Mucosa of gallbladder (tissue), 1 donor: Measurements from ENCODE around the gene PTPRG. TPM values are rescaled to one million over a fixed set of nuclear protein-coding genes. Genes with fewer than 3 reads are reported as not detected.
A peak's percentile ranks its signal among the peaks of the same experiment; 100 is the strongest.

Experiments used
- DNase-seq: peaks from one replicate; pipeline ENCODE4 v3.0.0-alpha.2; 2020; ENCODE audit warnings: low spot score
- total RNA-seq: library from RNA; stranded (reverse); gene quantifications from one replicate; pipeline ENCODE4 v1.2.1, GENCODE V29; 2021
- donor health status: DM: no; HTN: no; CAD: no.

Gene PTPRG
- total RNA-seq, 1 donor from 2014 or later, result 38.1 TPM

DNA sequence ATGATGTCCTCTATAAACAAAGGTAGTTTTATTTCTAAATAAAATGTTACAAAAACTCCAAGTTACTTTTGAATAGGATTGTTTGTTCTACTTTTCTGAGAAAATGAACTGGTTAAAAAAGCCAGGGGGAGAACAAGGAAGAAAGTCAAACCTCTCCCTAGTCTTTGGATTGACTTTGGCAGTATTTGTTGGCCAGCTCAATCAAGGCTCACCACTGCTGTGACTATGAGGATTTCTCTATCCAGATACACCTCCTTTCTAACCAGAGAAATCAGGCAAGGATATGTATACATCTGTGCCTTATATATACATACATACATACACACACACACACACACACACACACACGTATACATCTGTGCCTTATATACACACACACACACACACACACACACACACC lies 704.2 kb downstream of the PTPRG start:
- no peak for DNase-seq

GRCh38 chr3:62266668-62267283 lies 705.4 kb downstream of the PTPRG start:
- no peak for DNase-seq

DNA sequence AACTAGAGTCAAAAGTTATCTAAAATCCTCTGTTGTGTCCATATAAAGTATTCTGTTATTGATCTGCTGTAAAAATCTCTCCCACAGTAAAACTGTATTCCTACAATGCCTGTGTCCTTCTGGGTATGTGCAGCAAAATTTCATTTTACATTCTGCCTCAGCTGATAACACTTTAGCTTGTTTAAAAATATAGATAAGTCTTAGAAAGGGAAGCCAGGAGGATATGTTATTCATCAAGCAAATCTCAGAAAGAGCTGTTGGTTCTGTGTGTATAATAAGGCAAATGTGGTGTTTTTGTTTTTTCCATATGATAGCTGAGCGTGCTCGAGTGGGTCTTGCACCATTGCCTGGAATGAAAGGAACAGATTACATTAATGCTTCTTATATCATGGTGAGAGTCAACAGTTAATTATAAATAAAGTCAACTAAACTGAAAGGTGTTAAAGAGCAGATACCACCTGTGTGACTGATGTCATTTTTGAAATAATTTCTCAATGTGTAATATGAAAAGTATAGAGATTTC lies 715.3 kb downstream of the PTPRG start:
- no peak for DNase-seq

DNA sequence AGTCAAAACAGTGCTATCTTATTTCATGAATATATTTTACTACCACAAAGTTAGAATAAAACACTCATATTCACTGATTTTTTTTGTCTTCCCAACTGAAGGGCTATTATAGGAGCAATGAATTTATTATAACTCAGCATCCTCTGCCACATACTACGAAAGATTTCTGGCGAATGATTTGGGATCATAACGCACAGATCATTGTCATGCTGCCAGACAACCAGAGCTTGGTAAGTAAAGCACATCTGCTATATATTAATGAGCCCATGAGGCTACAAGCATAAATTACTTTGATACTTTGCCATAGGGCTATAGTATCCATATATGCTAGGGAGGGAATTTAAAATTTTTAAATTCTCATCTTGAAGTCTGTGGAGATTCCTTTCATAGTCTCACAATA lies 716.1 kb downstream of the PTPRG start:
- DNase-seq, result no peak

DNA sequence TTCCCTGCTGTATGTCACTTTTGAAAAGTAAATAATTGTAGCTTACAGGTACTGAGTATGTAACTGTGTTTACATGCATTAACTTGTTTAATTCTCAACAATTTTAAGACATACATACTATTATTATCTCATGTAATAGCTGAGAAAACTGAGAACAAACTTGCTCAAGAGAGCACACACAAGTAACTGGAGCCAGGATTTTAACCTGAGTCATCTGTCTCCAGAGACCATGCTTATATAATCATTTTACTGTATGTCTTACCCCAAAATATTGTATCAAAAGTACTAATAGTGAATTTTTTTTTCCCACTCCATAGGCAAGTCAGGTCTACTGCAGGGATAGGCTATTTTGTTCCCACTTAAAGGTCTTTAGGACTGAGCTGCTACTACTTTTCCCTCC lies 716.6 kb downstream of the PTPRG start:
- DNase-seq, result no peak

- no peak for DNase-seq
Measured at GRCh38 chr3:62281726-62282125, 720.4 kb downstream of the PTPRG start.

GRCh38 chr3:62284442-62284841 lies 723.1 kb downstream of the PTPRG start:
- DNase-seq, result no peak

DNA sequence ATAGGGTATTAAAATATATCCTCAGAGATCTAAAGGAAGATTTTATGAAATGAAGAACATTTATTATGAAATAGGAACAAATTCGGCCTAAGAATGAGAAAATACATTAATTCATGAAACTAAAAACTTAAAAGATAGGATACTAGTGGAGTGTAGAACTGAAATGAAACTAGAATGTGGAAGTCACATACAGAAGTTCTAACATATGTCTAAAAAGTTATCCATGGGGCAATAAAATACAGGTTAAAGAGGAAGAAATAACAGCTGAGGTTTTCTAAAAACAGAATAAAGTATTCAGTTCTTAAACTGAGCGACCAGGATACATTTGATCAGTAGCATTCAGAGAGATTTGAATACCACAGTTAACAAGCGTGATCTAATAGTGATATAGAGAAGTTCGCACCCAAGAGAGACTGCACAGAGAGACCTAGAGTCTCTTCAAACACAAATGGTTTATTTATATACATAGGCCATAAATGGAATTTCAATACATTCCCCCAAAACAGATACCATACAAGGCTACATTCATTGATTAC lies 726.1 kb downstream of the PTPRG start:
- no peak for DNase-seq

- DNase-seq, result no peak
Measured at GRCh38 chr3:62289922-62290321, 728.6 kb downstream of the PTPRG start.

- no peak for DNase-seq
Measured at GRCh38 chr3:62293051-62293780, 731.8 kb downstream of the PTPRG start.

DNA sequence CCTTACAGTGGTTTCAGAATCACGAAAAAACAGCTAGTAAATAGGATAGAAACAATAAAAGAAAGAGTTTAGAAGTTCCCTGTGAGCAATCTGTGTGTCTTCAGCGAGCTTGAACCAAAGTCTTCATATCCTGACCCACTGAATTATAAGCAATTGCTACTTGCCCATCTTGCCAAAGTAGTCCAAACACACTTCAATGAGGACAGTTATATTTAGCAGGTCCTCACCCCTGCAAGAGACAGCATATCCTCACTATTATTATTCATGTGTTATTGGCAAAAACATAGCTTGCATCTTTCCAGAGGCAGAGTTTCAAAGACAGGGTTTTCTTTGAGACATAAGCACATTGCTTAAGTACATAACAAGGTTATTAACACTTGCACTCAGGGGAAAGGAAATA lies 734.2 kb downstream of the PTPRG start:
- DNase-seq, result no peak

- no peak for DNase-seq
Measured at GRCh38 chr3:62300617-62301016, 739.2 kb downstream of the PTPRG start.

- no peak for DNase-seq
Measured at GRCh38 chr3:62312201-62312600, 750.8 kb downstream of the PTPRG start.

GRCh38 chr3:62316525-62316924 lies 755.2 kb downstream of the PTPRG start:
- no peak for DNase-seq

GRCh38 chr3:62318365-62318751 lies 757.0 kb downstream of the PTPRG start:
- DNase-seq, result no peak

DNA sequence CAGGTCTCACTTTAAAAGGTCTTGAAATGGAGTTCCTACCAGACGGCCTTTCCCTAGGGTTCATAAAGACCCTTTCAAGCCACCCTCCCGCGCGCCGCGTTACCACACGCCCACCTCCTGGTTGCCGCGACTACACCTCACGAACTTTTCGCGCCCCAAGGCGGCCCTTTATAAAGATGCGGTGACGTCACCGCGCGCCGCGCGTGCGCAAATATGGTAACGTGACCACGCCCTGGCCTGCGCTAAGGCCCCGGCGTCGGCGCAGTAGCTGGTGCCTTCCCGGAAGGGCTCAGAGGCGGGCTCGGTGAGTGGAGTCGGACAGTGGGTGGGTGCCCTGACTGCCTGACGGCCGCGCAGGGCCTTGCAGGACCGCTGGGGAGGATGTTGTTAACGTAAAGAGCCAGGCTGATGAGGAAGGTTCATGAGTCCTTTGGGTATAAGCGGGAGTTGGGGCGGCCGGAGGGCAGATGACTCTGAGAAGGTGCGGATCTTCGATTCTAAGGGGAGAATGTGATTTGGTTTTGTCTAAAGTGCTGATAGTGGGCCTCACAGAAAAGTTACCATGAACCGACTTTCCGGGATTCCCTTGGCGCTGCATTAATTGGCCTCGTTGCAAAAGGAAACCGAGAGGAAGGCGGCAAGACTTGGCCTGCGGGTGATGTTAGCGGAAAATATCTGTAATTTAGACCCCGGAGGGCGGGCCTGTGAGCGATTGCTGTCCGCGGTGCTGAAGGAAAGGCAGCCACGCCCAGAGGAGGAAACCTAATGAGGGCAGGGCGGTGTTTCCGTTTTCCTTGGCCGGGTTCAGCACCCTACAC lies 757.6 kb downstream of the PTPRG start:
- peak; percentile 84 for DNase-seq

GRCh38 chr3:62319570-62320243 lies 758.3 kb downstream of the PTPRG start:
- DNase-seq, result no peak

GRCh38 chr3:62323241-62323640 lies 761.9 kb downstream of the PTPRG start:
- no peak for DNase-seq

- no peak for DNase-seq
Measured at GRCh38 chr3:62325896-62326295, 764.5 kb downstream of the PTPRG start.

GRCh38 chr3:62329971-62330370 lies 768.6 kb downstream of the PTPRG start:
- no peak for DNase-seq

GRCh38 chr3:62332017-62332416 lies 770.6 kb downstream of the PTPRG start:
- no peak for DNase-seq

DNA sequence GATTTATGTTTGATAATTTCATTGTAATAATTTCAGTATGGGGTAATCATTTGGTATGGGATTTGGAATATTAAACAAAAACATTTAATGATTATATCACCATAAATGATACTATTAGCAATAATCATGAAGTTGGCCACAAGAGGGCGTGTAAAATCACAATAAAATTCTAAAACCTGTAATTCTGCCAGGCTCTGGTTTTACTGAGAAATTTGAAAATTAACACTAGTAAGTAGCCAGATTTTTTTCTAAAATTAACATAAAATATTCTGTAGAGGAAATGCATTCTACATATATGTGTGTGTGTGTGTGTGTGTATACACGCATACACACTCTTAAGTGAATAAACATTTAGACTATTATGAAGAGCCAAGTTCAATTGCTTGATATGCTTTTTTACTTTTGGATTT lies 771.5 kb downstream of the PTPRG start:
- DNase-seq, result no peak
